Smooth muscle cell (in vitro differentiated cells): ENCODE data around the gene SMCO3. TPM values are rescaled to one million over a fixed set of nuclear protein-coding genes. Genes with fewer than 3 reads are reported as not detected.
A peak's percentile ranks its signal among the peaks of the same experiment; 100 is the strongest.

ENCODE experiments used
- DNase-seq: peaks from one replicate; lab custom pipeline; 2025; ENCODE audit not compliant: unreplicated experiment; lab: John Stamatoyannopoulos, UW
- H2AFZ ChIP-seq: fragments of 200-600 bp; sonication (generic); 2 replicates; pipeline ENCODE4 v1.6.0; 2016; ENCODE audit warnings: antibody characterized with exemption, low read depth, mild to moderate bottlenecking
- H3F3A ChIP-seq: fragments of 200-600 bp; sonication (generic); 2 replicates; pipeline ENCODE4 v1.6.0; 2017; ENCODE audit warnings: antibody characterized with exemption, low read depth
- H3K27ac ChIP-seq: fragments of 200-600 bp; sonication (generic); 2 replicates; pipeline ENCODE4 v1.5.1; 2016; ENCODE audit warnings: low read depth, mild to moderate bottlenecking
- H3K27me3 ChIP-seq: fragments of 200-600 bp; sonication (generic); 2 replicates; pipeline ENCODE4 v1.6.1; 2016; ENCODE audit warnings: low read depth, mild to moderate bottlenecking
- H3K36me3 ChIP-seq: fragments of 200-600 bp; sonication (generic); 2 replicates; pipeline ENCODE4 v1.5.1; 2016; ENCODE audit warnings: low read depth
- H3K4me1 ChIP-seq: fragments of 200-600 bp; sonication (generic); 2 replicates; pipeline ENCODE4 v1.5.1; 2016; ENCODE audit warnings: low read depth
- H3K4me2 ChIP-seq: fragments of 200-600 bp; sonication (generic); 2 replicates; pipeline ENCODE4 v1.6.0; 2016; ENCODE audit warnings: mild to moderate bottlenecking
- H3K4me3 ChIP-seq: fragments of 200-600 bp; sonication (generic); 2 replicates; pipeline ENCODE4 v1.5.1; 2016; ENCODE audit warnings: mild to moderate bottlenecking
- H3K79me2 ChIP-seq: fragments of 200-600 bp; sonication (generic); 2 replicates; pipeline ENCODE4 v1.6.0; 2016; ENCODE audit warnings: low read depth, mild to moderate bottlenecking
- H3K9ac ChIP-seq: fragments of 200-600 bp; sonication (generic); 2 replicates; pipeline ENCODE4 v1.6.0; 2016; ENCODE audit warnings: low read depth
- H3K9me3 ChIP-seq: fragments of 200-600 bp; sonication (generic); replicated peaks from 2 replicates; pipeline ENCODE4 v1.5.1; 2016; ENCODE audit warnings: low read depth
- H4K20me1 ChIP-seq: fragments of 200-600 bp; sonication (generic); 2 replicates; pipeline ENCODE4 v1.6.0; 2016; ENCODE audit warnings: low read depth
- CTCF ChIP-seq: fragments of 200-600 bp; sonication (generic); IDR thresholded peaks from 2 replicates; pipeline ENCODE4 v1.5.1; 2017; ENCODE audit warnings: borderline replicate concordance, mild to moderate bottlenecking, antibody characterized with exemption; ENCODE audit not compliant: insufficient read depth, poor library complexity, severe bottlenecking
- WGBS: methylation state at CpG from one replicate; pipeline ENCODE4 v1.1.7; 2016; ENCODE audit warnings: low lambda C conversion rate; 5-methylcytosine and 5-hydroxymethylcytosine counted together
- polyA plus RNA-seq: library from polyadenylated mRNA; unstranded; fragments of >200 nt; fragmentation: Nextera tagmentation; extraction: Ambion mirVana; gene quantifications from 2 replicates; pipeline ENCODE4 v1.2.1, GENCODE V29; 2016
- total RNA-seq: library from RNA; depleted of rRNA; stranded (reverse); fragments of >200 nt; gene quantifications from 2 replicates; pipeline ENCODE4 v1.2.3, GENCODE V29; 2014

SMCO3 gene
- total and polyA plus RNA-seq, 2 experiments from 2014 or later = 0.22 to 0.93 TPM

DNA sequence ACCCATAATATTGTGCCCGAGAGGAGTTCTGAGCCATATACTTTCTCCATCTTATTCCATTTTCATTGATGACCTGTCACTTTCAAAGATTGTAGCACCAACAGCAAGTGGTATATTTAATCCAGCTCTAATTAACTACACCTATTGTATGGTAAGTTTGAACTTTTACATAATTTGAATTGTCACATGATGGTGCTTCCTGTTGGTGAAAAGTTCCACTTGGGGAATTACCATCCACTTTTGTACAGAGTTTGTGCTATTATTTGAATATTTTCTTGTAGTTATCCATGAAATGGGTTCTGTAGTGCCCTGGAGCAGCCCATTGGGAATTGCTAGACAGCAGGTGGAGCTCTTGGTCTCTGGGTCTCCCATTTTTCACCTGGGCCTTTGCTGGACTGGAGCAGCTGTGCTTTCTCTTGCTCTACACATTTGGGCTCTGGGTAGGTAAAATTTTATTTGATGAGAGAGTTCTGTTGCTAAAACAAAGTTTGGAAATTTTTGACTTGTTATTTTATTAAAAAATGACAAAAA, 3.0 kb downstream of the SMCO3 start:
- H3K4me2 ChIP-seq = no peak overlapping the region
- no peak overlapping the region for H2AFZ ChIP-seq
- TF ChIP-seq CTCF = peak; percentile 53
- no peaks in the 10 kb centered on the region for H3K9me3 ChIP-seq
- no peak for DNase-seq
- no peaks in the 10 kb centered on the region for H3F3A ChIP-seq
- peaks cover 2% of the 10 kb centered on the region for H3K79me2 ChIP-seq
- no peak overlapping the region for H3K4me3 ChIP-seq
- no peaks in the 10 kb centered on the region for H3K27me3 ChIP-seq
- 79% methylated on average over 1 of the region's 1 CpG for WGBS
- H3K4me1 ChIP-seq = no peaks in the 10 kb centered on the region
- H3K36me3 ChIP-seq = no peaks in the 10 kb centered on the region
- H3K27ac ChIP-seq = no peak overlapping the region
- no peaks in the 10 kb centered on the region for H4K20me1 ChIP-seq
- no peak overlapping the region for H3K9ac ChIP-seq

DNA sequence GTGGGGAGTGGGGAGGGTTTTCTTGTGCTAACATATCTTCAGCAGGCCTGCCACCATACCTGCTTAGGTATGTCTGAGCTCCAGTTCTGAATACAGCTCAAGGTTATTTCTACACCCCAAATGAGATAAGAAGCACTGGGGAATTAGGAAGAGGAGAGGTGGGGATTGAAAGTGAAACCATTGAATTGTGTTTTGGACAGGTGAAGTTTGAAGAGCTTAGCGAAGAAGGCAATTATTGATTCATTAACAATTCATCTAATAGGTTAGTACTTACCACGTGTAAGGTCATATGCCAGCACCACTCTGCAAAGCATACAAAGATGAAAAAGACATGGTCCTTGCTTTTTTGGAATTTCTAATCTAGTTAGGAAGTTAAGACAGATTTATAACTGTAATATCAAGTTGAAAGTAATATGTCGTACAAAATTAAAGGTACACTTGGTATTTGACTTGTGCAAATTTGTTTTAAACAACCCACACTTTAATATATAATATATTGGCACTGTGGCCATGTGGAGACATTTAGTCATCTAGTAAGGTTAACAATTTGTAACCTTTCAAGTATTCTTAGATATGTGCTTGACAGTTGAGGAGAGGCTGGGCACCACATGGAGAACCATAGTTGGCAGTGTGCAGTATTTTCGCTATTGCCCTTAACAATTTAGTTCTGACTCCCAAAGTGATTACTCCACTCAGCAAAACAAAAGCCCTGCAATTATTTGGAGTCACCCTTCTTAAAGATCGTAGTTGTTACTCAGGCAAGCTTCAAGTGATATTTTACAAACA, 3.6 kb downstream of the SMCO3 start:
- Histone ChIP-seq H3K4me3 (no peak overlapping the region), H3K36me3 (no peaks in the 10 kb centered on the region), H3K9ac (no peak overlapping the region), H3K79me2 (peaks cover 2% of the 10 kb centered on the region), H3K4me2 (no peak overlapping the region), H4K20me1 (no peaks in the 10 kb centered on the region), H3K27me3 (no peaks in the 10 kb centered on the region), H3F3A (no peaks in the 10 kb centered on the region), H2AFZ (no peak overlapping the region), H3K9me3 (no peaks in the 10 kb centered on the region), H3K4me1 (no peaks in the 10 kb centered on the region), H3K27ac (no peak overlapping the region)
- 89% methylated on average over 5 of the region's 5 CpGs for WGBS
- no peak for DNase-seq
- no peak for TF ChIP-seq CTCF

GRCh38 chr12:14803830-14804160, 10.2 kb downstream of the SMCO3 start:
- 2% methylated on average over 12 of the region's 12 CpGs for WGBS
- H3K9ac ChIP-seq = peak overlapping the region; percentile 90

More at GRCh38 chr12:14803830-14804160, 10.2 kb downstream of the SMCO3 start:
- Histone ChIP-seq H3K36me3 (no peaks in the 10 kb centered on the region), H3F3A (no peaks in the 10 kb centered on the region), H3K4me3 (peak overlapping the region; percentile 91), H4K20me1 (peaks cover 12% of the 10 kb centered on the region), H3K4me1 (peaks cover 18% of the 10 kb centered on the region), H3K27ac (peak overlapping the region; percentile 97), H3K4me2 (peak overlapping the region; percentile 94), H2AFZ (peak overlapping the region; percentile 99), H3K27me3 (no peaks in the 10 kb centered on the region), H3K79me2 (peaks cover 45% of the 10 kb centered on the region), H3K9me3 (no peaks in the 10 kb centered on the region)
- TF ChIP-seq CTCF = no peak
- no peak for DNase-seq
